ENCODE data around the gene ATP8B3.

DNA sequence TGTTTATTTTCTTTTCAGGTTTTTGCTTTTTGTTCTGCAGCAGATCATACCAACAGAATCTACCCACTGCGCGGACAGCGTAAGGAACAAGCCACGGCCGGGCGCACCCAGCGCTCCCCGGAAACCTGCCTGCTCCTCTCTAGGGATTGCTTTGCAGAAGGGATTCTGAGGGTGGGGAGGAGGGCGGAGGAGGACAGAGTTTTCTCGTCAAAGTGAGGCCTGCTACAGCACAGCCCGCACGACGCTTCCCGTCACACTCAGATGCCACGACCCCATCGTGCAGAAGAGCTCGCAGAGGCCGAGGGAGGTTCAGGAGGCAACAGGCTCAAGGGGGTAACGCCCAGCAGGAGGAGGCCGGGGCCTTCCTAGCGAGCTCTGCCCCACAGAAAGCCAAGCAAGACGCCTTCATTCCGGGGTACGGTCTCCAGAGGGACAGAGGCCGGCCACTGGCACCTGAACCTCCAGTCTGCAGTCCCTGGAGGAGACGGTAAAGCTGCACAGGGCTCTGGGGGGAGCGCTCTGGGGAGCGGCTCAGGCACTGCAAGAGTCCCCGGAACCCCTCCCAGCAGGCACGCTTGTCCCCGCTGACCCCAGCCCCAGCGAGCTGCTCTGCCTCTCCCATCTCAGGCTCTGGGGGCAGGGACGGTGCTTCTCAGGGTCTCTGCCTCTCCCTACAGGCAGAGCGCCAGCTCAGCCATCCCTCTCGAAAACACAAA is 29.3 kb upstream of the ATP8B3 start:
- TF ChIP-seq, protein P1, sequence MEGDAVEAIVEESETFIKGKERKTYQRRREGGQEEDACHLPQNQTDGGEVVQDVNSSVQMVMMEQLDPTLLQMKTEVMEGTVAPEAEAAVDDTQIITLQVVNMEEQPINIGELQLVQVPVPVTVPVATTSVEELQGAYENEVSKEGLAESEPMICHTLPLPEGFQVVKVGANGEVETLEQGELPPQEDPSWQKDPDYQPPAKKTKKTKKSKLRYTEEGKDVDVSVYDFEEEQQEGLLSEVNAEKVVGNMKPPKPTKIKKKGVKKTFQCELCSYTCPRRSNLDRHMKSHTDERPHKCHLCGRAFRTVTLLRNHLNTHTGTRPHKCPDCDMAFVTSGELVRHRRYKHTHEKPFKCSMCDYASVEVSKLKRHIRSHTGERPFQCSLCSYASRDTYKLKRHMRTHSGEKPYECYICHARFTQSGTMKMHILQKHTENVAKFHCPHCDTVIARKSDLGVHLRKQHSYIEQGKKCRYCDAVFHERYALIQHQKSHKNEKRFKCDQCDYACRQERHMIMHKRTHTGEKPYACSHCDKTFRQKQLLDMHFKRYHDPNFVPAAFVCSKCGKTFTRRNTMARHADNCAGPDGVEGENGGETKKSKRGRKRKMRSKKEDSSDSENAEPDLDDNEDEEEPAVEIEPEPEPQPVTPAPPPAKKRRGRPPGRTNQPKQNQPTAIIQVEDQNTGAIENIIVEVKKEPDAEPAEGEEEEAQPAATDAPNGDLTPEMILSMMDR (conservative IDR thresholded peaks at IDR 0.05; ENCODE audit: low read depth in 2 of 2): no peak
- no peak for TF ChIP-seq EZH2phosphoT487 (IDR thresholded peaks at IDR 0.05; ENCODE audit: unreplicated experiment)

All from GM23338 (cell line).